K562 (cell line): ENCODE data around the gene PDE6G. TPM values are rescaled to one million over a fixed set of nuclear protein-coding genes. Genes with fewer than 3 reads are reported as not detected.

Experiments
- ATAC-seq: fragments of 200-7000 bp; cut with Tn5 transposase; 3 replicates; pipeline ENCODE4 v1.9.1; 2020; ENCODE audit warnings: moderate library complexity
- BruUV-seq: library from RNA; stranded (reverse); fragments of 400-500 nt; replicated peaks from 2 replicates; lab custom pipeline; 2021; lab: Mats Ljungman, UMichigan
- CTCF ChIA-PET: fragments of 300-600 bp; formaldehyde crosslinking; extraction: SDS; loops from one replicate; lab custom pipeline; 2021; ENCODE audit warnings: low intra/inter-chr PET ratio; lab: Yijun Ruan, JAX
- POLR2A ChIA-PET: fragments of 300-600, 350-650 bp; sonication (Branson Sonifier 250); formaldehyde crosslinking; extraction: SDS; loops from one replicate; lab custom pipeline; 2021; ENCODE audit warnings: antibody characterized with exemption, inconsistent platforms; lab: Yijun Ruan, JAX
- DNase-seq, 4 experiments: peaks; one replicate each; pipeline versions ENCODE4 v3.0.0 to v3.0.0-alpha.2; 2011 to 2018; ENCODE audit warnings: low spot score in 3 of 4, mixed read lengths in 3 of 4; ENCODE audit errors: extremely low read depth in 1 of 4
- FAIRE-seq: peaks from 2 replicates; lab custom pipeline; 2011; peaks lifted over from hg19 to GRCh38; lab: Jason Lieb, UNC
- H2AFZ ChIP-seq: 2 replicates; pipeline ENCODE4 v1.6.0; 2011; ENCODE audit warnings: low read depth, low read length, control low read depth, inconsistent platforms
- H3K27ac ChIP-seq: fragments of 200-600 bp; 3 replicates; pipeline ENCODE4 v1.8.0; 2011; ENCODE audit warnings: low read depth, mild to moderate bottlenecking, control low read depth, inconsistent platforms, low read length, moderate library complexity, mixed read lengths; ENCODE audit errors: extremely low read depth
- H3K27me3 ChIP-seq, 2 experiments: fragments of 300-600 bp in 1 of 2; 2 replicates in 1 of 2; 3 replicates in 1 of 2; pipeline versions ENCODE4 v1.6.0 to v1.8.0; 2011; ENCODE audit warnings: inconsistent platforms in 2 of 2, low read length in 2 of 2, mild to moderate bottlenecking in 1 of 2, mixed read lengths in 1 of 2, moderate library complexity in 1 of 2; ENCODE audit not compliant: control insufficient read depth in 2 of 2, insufficient read depth in 2 of 2
- H3K36me3 ChIP-seq: fragments of 300-600 bp; 3 replicates; pipeline ENCODE4 v1.8.0; 2011; ENCODE audit warnings: mild to moderate bottlenecking, low read length, inconsistent platforms; ENCODE audit not compliant: control insufficient read depth, insufficient read depth
- H3K4me1 ChIP-seq, 2 experiments: fragments of 200-600 bp in 1 of 2; replicated peaks in 1 of 2; 2 replicates in 1 of 2; 3 replicates in 1 of 2; pipeline versions ENCODE4 v1.5.1 to v1.8.0; 2011; ENCODE audit warnings: inconsistent platforms in 2 of 2, low read length in 2 of 2, mild to moderate bottlenecking in 1 of 2, mixed read lengths in 1 of 2, moderate library complexity in 1 of 2; ENCODE audit not compliant: control insufficient read depth in 2 of 2, insufficient read depth in 2 of 2
- H3K4me2 ChIP-seq: 2 replicates; pipeline ENCODE4 v1.6.1; 2011; ENCODE audit warnings: low read length, control low read depth, inconsistent platforms, mixed read lengths; ENCODE audit not compliant: insufficient read depth
- H3K4me3 ChIP-seq: fragments of 200-600 bp; sonication (generic), shearing (Covaris generic); 2 replicates; pipeline ENCODE4 v1.5.1; 2016; ENCODE audit warnings: control low read depth, inconsistent platforms
- H3K79me2 ChIP-seq: fragments of 200-600 bp; 3 replicates; pipeline ENCODE4 v1.8.0; 2011; ENCODE audit warnings: low read length, inconsistent platforms; ENCODE audit not compliant: control insufficient read depth, insufficient read depth
- H3K9ac ChIP-seq, 2 experiments: 2 replicates each; pipeline versions ENCODE4 v1.6.0 to v1.6.1; 2011; ENCODE audit warnings: low read depth in 2 of 2, low read length in 2 of 2, control low read depth in 1 of 2, inconsistent platforms in 1 of 2, mild to moderate bottlenecking in 1 of 2, mixed read lengths in 1 of 2; ENCODE audit not compliant: insufficient read depth in 1 of 2
- H3K9me1 ChIP-seq: one replicate; pipeline ENCODE4 v1.6.0; 2011; ENCODE audit warnings: inconsistent platforms, mild to moderate bottlenecking, low read length, moderate library complexity; ENCODE audit not compliant: control insufficient read depth, insufficient read depth
- H3K9me3 ChIP-seq: replicated peaks from 2 replicates; pipeline ENCODE4 v1.5.1; 2011; ENCODE audit warnings: low read depth, low read length, inconsistent platforms; ENCODE audit not compliant: control insufficient read depth, insufficient read depth
- H4K20me1 ChIP-seq: replicated peaks from 2 replicates; pipeline ENCODE4 v1.6.1; 2011; ENCODE audit warnings: low read length, inconsistent platforms, mixed read lengths; ENCODE audit not compliant: control insufficient read depth, insufficient read depth
- GTF2A2 ChIP-seq: IDR thresholded peaks from 2 replicates; pipeline ENCODE4 v1.6.1; 2016; ENCODE audit warnings: mild to moderate bottlenecking, missing genetic modification characterization, missing compliant biosample characterization
- HDAC1 ChIP-seq, 2 experiments: fragments of 450-650 bp; IDR thresholded peaks; 2 replicates each; pipeline ENCODE4 v1.6.1; 2016 to 2017; ENCODE audit warnings: inconsistent platforms in 1 of 2, mild to moderate bottlenecking in 1 of 2, moderate library complexity in 1 of 2
- ILK ChIP-seq: fragments of 450-650 bp; IDR thresholded peaks from 2 replicates; pipeline ENCODE4 v1.6.1; 2016; ENCODE audit warnings: missing genetic modification characterization, low read depth, mild to moderate bottlenecking, missing compliant biosample characterization, moderate library complexity, borderline replicate concordance
- KAT7 ChIP-seq: sonication (generic); formaldehyde crosslinking; IDR thresholded peaks from 2 replicates; pipeline ENCODE4 v1.8.0; 2022; ENCODE audit warnings: missing genetic modification reagents, mild to moderate bottlenecking, borderline replicate concordance
- NR0B1 ChIP-seq: fragments of 450-650 bp; IDR thresholded peaks from one replicate; pipeline ENCODE4 v1.6.1; 2018; ENCODE audit warnings: mild to moderate bottlenecking, moderate library complexity; ENCODE audit not compliant: partially characterized antibody
- RNF2 ChIP-seq: sonication (generic); IDR thresholded peaks from 2 replicates; pipeline ENCODE4 v1.6.1; 2016
- SPI1 ChIP-seq: IDR thresholded peaks from 2 replicates; pipeline ENCODE4 v1.6.1; 2011; ENCODE audit warnings: low read depth, low read length, control low read depth, borderline replicate concordance
- TEAD2 ChIP-seq: fragments of 450-650 bp; IDR thresholded peaks from 2 replicates; pipeline ENCODE4 v1.6.1; 2016; ENCODE audit warnings: missing genetic modification characterization, control low read depth, missing compliant biosample characterization
- WGBS: fragments of 100-300 bp; shearing (Covaris generic); methylation state at CpG from one replicate; pipeline ENCODE4 v1.1.6; 2016; ENCODE audit warnings: low coverage, mixed read lengths; ENCODE audit not compliant: insufficient coverage; ENCODE audit errors: missing lambda C conversion rate; 5-methylcytosine and 5-hydroxymethylcytosine counted together
- in situ Hi-C: fragments of 300-500 bp; cut with MboI; formaldehyde crosslinking; loops from 4 replicates; pipeline ENCODE4 v1.15.0; 2018; ENCODE audit warnings: inconsistent platforms, mixed read lengths
- intact Hi-C: fragments of 100-400 bp; cut with micrococcal nuclease; formaldehyde crosslinking; loops from 2 replicates; pipeline ENCODE4 v1.14.2; 2022
- polyA plus RNA-seq, 8 experiments: library from polyadenylated mRNA; depleted of rRNA in 4 of 8; stranded (reverse) in 5 of 8; unstranded in 3 of 8; fragments of >200 nt; fragmentation: Nextera tagmentation in 2 of 8; fragmentation: Illumina TruSeq in 1 of 8; extraction: Ambion mirVana in 2 of 8; extraction: Trizol in 1 of 8; gene quantifications; 2 replicates each; pipeline versions ENCODE4 v1.2.1 to v1.2.3, GENCODE V29; 2011 to 2014; ENCODE audit warnings: inconsistent platforms in 1 of 8, missing spikeins in 1 of 8
- total RNA-seq, 7 experiments: library from RNA; depleted of rRNA in 6 of 7; stranded (reverse); fragments of >200 nt in 6 of 7; fragmentation: Illumina TruSeq in 2 of 7; extraction: Trizol in 2 of 7; gene quantifications; 2 replicates each; pipeline versions ENCODE4 v1.2.1 to v1.2.3, GENCODE V29; 2011 to 2021; ENCODE audit warnings: low replicate concordance in 1 of 7

The PDE6G gene
- total and polyA plus RNA-seq, 9 of the 15 experiments (the other 6 are each of a cell fraction or from before 2014, with no cell fraction given), result 0.14 to 0.59 TPM; not detected in 7

GRCh38 chr17:81612172-81612970, 44.0 kb downstream of the PDE6G start:
- H3K36me3 ChIP-seq, result peaks cover 86% of the 10 kb centered on the region
- no peak overlapping the region for H3K9ac ChIP-seq
- DNase-seq, result no peak
- no peaks in the 10 kb centered on the region for H3K9me1 ChIP-seq
- peaks cover 64% of the 10 kb centered on the region for H3K79me2 ChIP-seq
- H3K27me3 ChIP-seq, result no peaks in the 10 kb centered on the region
- no peak overlapping the region for H2AFZ ChIP-seq
- H3K27ac ChIP-seq, result no peak overlapping the region
- no peak for ATAC-seq
- no peak overlapping the region for H3K4me2 ChIP-seq
- in situ Hi-C loops (no loop called here), intact Hi-C loops (no loop called here)
- H4K20me1 ChIP-seq, result peaks cover 12% of the 10 kb centered on the region
- TSS peak; percentile 4 for BruUV-seq
- TF ChIP-seq GTF2A2 (tag), result no peak
- no peak for TF ChIP-seq KAT7 (CRISPR knock-in tag)
- TF ChIP-seq SPI1, result no peak
- no peak for TF ChIP-seq ILK (tag)
- no peak for TF ChIP-seq NR0B1
- no peak for TF ChIP-seq HDAC1 (IDR thresholded peaks at IDR 0.05)
- no peak for TF ChIP-seq TEAD2 (tag)
- TF ChIP-seq RNF2, result no peak
- 83% methylated on average over 16 of the region's 16 CpGs for whole genome bisulfite sequencing
- no peak for FAIRE-seq
- ChIA-PET CTCF (no interaction called here), POLR2A (interaction anchor here (0.9 kb wide), 1 partner anchor 91 kb away, joined by 3 read pairs; the partner anchor contains the start of gene MRPL12)
- no peaks in the 10 kb centered on the region for H3K9me3 ChIP-seq
- H3K4me1 ChIP-seq, result no peaks in the 10 kb centered on the region
- H3K4me3 ChIP-seq, result no peak overlapping the region
